AG09309 (cell line): ENCODE data around the gene PHACTR3.

Experiments
- DNase-seq: peaks from one replicate; pipeline ENCODE4 v3.0.0-alpha.2; 2010; ENCODE audit warnings: low read depth
- H3K4me3 ChIP-seq: 2 replicates; pipeline ENCODE4 v1.5.1; 2011; ENCODE audit warnings: mild to moderate bottlenecking, low read depth, low read length, moderate library complexity; ENCODE audit not compliant: control insufficient read depth
- CTCF ChIP-seq: IDR thresholded peaks from 2 replicates; pipeline ENCODE4 v1.5.1; 2011; ENCODE audit warnings: mild to moderate bottlenecking, low read depth, low read length, inconsistent platforms; ENCODE audit not compliant: insufficient read depth, control insufficient read depth; ENCODE audit errors: missing control alignments

Gene PHACTR3

GRCh38 chr20:59673288-59673997, 69.1 kb downstream of the PHACTR3 start:
- no peak for DNase-seq
- no peak for TF ChIP-seq CTCF
- no peak overlapping the region for H3K4me3 ChIP-seq

GRCh38 chr20:59673998-59674445, 69.7 kb downstream of the PHACTR3 start:
- DNase-seq = no peak
- no peak overlapping the region for H3K4me3 ChIP-seq
- TF ChIP-seq CTCF = no peak

GRCh38 chr20:59676126-59676850, 71.9 kb downstream of the PHACTR3 start:
- no peak for TF ChIP-seq CTCF
- no peak for DNase-seq
- H3K4me3 ChIP-seq = no peak overlapping the region

DNA sequence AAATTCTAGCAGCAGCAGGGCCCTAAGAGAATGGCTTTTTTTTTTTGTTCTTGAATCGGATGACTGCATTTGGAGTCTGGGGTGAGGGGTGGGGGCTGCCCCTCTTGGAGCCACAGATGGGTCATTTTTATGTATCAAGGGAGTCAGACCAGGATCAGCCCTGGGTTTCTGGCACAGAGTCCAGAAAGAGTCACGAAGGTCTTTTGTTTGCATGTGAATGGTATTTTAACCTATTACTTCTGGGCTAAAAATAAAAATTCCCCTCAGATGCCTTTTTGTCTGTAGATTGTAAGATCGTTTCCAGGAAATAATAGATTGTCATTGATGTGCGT, 72.5 kb downstream of the PHACTR3 start:
- no peak overlapping the region for H3K4me3 ChIP-seq
- no peak for TF ChIP-seq CTCF
- no peak for DNase-seq

DNA sequence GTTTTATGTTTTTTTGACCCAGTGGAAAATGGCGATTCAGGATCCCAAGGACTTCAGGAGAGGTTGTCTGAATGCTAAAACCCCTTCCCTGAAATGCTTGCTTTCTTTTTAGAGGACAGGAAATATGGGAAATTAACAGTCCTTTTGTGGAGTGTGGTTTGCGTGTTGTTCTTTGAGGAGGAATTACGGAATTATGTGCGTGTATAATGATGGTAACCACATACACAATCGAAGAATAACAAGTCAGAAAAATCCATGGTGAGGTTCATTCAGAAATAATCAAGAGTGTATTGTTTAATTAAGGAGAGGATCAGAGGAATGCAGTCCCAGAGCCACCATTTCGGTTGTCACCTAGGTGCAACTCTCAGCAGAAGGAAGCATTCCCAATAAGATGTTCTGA, 73.2 kb downstream of the PHACTR3 start:
- no peak for DNase-seq
- H3K4me3 ChIP-seq = no peak overlapping the region
- no peak for TF ChIP-seq CTCF

GRCh38 chr20:59678288-59678687, 73.9 kb downstream of the PHACTR3 start:
- no peak overlapping the region for H3K4me3 ChIP-seq
- no peak for DNase-seq
- TF ChIP-seq CTCF = no peak

- no peak overlapping the region for H3K4me3 ChIP-seq
- no peak for TF ChIP-seq CTCF
- DNase-seq = no peak
These were observed 74.6 kb downstream of the PHACTR3 start for GRCh38 chr20:59678951-59679350.
